HG03135 (cell line): Measurements from ENCODE around the gene NFATC1.
"Not testable (repeated sequence)": the region's sequence is repeated elsewhere in the genome, so short reads cannot be mapped to it uniquely, and the experiment has no call there.

ENCODE experiments used
- ATAC-seq: cut with Tn5 transposase; IDR thresholded peaks from one replicate; pipeline ENCODE4 v1.9.1; 2021; ENCODE audit warnings: mild to moderate bottlenecking, moderate library complexity; ENCODE audit not compliant: unreplicated experiment

Gene NFATC1

DNA sequence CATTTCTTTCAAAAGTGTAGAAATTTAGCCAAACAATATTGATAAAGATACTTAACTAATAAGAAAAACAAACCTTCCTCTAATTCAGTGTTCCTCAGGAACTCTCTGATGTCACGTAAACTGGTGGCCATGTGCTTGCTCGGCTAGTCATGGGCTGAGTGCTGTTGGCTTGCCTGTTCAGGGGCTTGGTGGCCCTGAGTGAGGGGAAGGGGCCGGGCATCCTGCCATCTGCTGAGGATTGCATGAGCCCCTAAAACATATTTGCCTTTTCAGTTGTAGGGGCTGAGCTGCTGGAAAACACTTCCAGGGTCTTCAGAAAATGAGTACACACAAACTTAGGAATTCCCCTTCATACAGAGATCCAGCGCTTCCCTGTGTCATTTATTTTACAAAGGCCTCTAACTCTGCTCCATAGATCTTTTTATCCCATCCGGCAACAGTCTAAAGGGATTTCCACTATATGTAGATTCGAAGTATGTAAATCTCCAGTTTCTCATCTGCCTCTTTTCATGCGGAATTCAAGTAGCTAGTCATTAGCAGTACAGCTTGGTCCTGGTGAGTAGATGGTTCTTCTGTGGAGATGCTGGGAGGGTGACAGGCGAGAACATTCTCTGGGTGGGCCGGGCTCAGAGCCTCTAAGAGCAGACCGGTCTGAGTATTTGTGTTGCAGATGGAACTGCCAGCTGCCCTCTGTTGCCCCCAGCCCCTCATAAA is 20.1 kb upstream of the NFATC1 start:
- no peak for ATAC-seq

DNA sequence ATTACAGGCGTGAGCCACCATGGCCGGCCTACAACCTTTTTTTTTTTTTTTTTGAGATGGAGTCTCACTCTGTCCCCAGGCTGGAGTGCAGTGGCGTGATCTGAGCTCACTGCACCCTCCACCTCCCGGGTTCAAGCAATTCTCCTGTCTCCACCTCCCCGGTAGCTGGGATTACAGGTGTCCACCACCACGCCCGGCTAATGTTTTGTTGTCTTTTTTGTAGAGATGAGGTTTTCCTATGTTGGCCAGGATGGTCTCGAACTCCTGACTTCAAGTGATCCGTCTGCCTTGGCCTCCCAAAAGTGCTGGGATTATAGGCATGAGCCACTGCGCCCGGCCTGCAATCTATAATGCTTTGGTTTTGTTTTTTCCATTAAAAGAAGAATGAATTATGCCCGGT is 19.1 kb upstream of the NFATC1 start:
- ATAC-seq, result not testable (repeated sequence)

DNA sequence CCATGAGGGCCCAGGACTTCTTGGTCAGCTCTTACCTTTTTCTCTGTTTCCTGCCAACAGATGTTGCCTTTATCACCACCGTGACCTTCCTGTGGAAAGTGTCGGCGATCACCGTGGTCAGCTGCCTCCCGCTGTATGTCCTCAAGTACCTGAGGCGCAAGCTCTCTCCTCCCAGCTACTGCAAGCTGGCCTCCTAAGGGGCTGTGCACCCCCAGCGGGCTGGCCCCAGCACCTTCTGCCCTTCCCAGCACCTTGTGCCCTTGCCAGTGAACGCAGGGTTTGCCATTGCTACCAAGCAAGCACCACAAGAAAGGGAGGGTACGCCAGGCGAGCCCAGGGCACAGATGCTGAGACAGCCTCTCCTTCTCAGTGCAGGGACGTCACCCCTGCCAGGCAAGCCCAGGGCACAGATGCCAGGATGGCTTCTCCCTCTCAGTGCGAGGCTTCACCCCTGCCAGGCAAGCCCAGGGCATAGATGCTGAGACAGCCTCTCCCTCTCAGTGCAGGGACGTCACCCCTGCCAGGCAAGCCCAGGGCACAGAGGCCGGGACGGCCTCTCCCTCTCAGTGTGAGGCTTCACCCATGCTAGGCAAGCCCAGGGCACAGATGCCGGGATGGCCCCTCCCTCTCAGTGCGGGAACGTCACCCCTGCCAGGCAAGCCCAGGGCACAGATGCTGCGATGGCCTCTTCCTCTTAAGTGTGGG is 18.4 kb upstream of the NFATC1 start:
- no peak for ATAC-seq

DNA sequence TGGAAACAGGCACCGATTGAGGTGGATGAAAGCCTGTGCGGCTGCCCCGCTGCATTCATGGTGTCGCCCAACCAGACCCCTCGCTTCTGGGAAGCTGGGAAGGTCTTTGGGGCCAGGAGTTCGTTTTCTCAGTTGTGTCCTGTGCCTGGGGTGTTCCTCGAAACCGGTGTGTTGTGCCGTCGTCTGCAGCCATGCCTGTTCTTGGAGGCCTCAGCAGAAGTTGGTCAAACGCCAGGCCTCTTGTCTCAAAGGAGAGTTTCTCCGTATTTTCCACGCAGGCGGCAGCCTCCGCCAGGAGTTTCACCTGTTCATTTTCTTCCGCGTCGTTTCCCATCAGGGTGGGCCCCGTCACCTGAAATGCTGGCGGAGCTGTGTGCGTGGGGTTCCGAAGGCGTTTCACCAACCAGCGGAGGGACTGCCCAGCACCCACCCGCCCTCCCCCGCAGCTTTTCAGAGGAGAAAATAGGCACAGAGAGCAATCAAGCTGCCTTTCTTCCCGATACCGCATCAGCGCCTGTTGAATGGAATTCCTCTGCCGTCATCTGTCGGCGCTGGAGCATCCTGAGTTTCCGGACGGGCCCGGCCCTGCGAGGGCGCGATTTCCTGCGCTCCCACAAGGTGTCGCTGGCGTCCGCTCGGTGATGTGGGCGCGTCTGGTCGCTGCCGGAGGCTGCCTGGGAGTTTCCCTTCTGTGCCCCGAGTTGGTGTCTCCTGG is 17.0 kb upstream of the NFATC1 start:
- peak; percentile 54 for ATAC-seq

DNA sequence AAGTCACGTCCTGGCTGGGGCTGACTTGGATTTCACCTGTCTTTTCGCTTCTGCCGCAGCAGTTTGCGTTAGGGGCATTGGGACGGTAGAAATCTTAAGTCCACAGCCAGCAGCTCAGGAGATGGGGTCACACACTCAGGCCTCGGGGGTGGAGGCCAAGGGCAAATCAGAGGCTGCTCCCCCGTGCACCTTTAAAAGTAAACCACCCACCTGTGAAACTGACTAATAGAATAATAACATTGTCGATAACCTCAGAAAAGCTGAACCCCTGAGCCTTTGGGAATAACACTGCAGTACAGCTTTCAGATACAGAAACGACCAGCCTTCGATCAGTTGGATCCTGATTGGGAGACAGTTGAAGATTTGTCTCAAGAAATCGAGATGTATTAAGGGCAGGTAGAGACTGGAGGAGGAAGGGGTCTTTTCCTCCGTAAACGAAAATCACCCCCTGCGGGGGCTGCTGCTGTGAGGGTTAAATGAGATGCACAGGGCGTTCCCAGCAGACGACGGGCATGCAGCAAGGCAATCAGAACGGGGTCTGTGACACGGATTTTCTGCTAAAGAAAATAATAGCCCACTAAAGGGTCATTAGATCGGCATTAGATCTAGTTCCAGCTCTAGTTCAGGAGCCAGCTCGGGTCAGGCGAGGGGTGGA is 16.4 kb upstream of the NFATC1 start:
- no peak for ATAC-seq

DNA sequence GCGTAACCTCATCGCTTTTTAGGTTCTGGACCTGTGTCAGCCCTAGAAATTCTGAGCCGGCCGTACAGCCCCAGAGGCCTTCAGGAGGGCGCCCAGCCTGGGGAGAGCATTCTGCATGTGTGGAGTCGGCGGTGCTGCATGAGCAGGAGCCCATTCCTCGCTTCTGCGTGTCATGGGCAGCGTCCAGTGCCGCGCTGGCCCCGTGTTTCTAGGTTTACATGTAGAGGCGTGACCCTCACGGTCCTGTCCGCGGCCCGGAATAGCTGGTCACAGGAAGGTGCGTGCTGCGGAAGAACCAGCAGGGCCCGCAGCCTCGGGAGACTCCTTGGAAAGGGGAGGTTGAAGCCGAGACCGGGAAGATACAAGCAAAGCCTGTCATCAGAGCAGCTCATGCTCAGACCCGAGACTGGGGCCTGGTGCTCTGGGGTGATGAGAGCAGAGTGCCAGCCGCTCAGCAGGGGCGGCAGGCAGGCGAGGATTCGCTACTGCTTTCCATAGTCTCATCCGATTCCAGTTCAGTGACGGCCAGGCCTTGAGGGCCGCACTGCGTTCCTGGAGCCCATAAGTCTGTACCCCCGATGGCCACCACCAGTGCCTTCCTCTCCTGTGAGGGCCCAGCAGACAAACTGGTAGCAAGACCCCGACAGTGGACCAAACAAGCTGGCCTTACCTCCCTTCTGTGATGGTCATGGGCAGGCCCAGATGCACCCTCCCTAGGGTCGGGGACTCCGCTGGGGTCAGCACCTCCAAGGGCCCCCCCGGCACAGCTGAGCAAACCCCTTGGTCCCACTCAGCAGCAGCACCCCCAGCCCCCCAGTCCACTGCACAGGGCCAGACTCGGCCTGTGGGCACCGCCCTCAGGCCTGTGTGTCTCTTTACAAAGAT is 15.6 kb upstream of the NFATC1 start:
- no peak for ATAC-seq

DNA sequence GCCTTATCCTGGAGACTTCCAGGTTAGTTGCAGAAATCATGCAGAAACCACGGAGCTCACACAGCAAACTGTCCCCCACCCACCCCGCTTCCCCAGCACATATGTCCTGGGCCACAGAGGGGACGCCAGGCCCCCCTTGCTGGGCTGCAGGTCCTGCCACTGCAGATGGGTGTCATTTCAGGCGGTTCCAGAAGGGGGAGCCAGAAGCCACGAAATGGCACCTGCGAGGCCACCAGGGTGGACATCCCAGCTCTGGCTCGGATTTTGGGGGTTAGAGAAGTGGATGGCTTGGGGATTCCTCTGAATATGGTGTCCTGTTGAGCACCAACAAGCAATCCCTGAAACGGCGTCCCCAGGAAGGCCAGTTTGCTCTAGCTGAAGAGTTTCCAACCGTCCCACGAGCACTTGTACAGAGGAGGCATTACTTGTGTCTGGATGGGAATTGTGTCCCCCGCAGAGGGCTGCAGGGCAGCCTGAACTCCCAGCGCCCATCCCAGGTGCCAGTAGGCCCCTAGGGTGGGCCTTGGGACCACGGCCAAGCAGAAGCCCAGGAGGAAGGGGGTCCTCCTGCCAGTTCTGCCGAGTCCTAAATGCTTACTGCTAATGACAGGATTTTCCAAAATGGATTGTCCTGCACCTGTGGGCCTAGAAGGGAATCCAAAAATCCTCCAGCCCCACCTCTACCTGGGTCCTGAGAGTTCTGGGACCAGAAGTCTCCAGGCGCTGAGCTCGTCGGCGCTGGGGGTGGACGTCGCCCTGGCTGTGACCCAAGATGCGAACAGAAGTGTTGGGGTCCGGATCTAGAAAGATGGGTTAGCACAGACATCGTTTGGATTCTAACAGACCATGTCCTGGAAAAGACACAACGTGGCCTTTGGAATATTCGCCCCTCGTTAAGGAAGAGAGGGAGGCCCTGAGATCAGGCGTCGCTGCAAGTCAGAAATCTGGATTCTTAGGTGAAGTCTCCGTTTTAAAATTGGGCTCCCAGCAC is 14.6 kb upstream of the NFATC1 start:
- ATAC-seq, result no peak

DNA sequence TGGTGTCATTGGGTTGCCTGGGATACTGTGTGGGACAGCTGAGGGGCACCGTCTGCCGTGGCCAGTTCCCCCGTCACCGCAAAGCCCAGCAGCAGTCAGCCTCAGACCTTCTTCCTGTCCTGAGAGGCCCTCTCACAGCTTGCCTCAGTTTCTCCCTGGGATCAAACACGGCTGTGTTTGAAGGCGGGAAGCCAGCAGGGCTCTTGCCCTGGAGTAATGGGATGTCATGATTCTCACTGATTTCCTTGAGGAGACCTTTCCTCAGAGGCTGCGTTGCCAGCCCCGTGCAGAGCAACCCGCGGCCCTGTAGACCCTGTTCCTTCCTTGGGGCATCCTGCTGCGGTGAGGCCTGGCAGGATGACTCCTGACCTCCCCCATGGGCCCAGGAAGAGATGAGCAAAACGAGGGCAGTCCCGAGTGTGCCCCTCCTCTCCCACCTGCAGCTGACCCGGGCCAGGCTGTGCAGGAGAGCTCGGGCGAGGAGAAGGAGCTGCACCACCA is 13.9 kb upstream of the NFATC1 start:
- no peak for ATAC-seq

DNA sequence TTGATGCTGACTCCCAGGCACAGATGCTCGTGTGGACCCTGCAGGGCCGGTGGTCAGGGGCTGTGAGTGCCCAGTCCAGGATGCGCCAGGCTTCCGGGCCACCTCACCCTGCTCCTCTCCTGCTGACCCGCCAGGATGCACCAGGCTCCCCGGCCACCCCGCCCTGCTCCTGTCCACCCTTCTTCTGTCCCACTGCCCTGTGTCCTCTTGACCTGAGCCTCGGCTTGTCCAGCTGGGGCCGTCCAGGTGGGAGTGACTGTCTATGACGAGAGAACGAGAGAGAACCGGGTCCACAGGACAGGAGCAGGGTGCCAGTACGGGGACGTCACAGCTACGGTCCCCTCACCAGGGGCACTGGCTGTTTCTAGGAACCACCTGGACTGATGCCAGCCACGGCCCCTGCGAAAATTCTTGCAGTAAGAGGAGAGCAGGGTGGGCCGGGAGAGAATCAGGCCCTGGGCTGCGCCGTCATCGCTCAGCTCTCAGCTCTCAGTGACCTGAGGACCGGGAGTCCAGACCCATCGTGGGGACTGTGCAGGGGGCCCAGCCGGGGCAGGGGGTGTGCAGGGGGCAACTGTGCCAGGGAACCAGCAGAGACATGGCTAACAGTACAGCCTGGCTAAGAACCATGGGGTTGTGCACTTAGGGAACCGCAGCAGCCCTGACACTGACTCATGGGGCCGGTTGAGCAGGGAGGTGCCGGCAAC is 12.9 kb upstream of the NFATC1 start:
- ATAC-seq, result no peak

DNA sequence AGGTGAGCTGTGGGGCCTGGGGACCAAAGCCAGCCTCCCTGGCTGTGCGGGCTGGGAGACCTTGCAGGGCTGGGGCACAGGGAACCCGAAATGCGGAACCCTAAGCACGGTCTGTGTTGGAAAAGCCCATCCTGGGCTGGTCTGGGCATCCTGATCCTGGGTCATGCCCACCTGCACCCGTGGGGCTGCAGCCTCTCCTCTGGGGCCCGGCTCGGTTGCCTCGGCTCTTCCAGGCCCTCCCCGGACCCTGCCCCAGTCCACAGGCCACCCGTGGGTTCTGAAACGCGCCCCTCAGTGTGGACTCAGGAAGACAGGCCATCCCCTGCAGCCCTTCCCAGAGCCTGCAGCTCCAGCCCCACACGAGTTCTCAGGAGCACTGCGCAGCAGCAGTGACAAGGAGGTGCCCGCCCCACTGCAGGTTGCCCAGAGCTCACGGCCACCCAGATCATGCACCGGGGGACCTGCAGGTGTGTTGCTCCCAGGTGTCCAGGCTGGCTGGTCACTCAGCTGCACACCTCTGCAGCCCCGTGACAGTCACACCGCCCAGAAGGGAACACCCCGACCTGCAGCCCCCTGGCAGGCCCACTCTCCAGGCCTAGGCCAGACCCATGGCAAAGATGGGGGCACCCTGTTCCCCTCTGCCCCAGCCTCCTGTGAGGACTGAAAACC is 12.2 kb upstream of the NFATC1 start:
- ATAC-seq, result no peak

DNA sequence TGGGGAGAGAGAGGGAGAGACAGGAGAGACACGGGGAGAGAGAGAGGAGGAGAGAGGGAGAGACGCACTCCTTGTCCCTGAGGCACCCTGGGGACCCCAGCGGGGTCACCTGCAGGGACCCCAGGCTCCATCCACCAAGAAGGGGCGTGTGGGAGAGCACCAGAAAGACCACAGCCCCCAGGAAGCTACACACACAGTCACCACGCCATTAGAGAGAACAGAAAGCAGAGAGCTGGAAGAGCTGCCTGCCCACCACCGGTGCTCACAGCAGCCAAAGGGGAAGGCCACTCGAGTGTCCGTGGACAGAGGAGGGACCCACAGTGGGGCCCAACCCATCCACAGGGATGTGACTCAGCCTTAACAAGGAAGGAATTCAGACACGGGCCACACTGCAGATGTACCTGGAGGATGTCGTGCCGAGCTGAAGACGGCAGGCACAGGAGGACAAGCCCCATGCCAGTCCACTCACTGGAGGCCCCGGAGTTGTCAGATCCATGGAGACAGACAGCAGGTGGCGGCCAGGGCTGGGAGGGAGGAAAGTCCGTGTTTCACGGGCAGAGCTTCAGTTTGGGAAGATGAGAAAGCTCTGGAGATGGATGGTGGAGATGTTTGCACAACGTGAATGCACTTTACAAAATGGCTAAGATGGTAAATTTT is 11.5 kb upstream of the NFATC1 start:
- no peak for ATAC-seq

DNA sequence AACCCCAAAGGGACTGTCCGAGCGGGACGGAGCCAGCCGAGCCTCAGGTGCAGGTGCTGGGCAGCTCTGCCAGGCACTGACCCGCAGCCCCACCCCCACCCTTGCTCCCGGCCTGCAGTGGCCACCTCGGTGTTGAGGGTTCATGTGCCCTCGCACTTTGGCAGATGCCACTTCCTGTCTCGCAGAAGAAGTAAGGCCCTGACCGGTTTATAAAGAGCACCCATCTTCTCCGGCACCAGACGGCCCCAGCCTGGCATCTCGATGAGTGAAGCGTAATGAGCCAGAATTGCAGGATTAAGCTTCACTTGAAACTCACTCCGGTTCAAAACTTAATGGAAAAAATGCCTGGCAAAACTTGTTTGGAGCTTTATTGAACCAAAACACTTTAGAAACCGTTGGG is 10.9 kb upstream of the NFATC1 start:
- ATAC-seq, result no peak

DNA sequence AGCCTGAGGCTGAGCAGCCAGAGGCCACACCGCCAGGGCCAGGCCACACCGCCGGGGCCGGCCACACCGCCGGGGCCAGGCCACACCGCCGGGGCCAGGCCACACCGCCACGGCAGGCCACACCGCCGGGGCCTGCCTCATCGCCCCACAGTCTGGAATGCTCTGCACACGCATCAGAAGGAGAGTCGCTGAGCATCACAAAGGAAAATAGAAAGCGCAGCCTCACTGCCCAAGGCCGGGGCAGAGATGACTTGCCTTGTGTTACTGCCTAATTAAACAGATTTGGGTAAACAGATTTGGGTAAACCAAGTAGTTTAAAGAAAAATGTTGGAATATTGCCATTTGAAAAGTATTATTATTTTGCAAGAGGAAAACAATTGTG is 10.4 kb upstream of the NFATC1 start:
- no peak for ATAC-seq

DNA sequence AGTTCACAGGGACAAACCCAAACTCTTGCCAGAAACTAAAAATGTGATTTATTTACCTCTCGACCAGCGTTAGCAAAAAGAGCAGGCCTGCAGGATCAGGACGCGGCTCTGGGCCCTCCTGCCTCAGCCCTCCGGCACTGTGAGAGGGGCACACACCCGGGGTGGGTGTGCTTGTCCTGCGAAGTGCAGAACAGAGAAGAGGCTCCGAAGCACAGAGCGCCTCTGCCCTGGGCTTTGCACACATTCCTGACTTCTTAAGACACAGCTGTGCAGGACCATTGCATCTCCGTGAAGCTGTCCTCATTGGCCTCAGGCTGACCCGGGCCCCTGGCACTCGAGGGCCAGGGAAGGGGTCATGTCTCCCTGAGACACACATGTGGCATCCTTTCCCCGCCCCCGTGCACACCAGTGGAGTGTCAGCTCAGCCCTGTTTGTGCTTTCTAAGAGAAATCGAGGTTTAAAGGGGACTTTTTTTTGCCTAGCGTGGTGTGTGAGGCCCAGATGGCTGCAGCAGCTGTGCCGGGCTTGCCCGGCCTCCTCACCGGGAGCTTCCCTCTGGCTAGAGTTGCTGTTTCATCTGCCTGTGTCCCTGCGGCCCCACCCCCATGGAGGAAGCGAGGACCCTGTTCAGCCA is 9.9 kb upstream of the NFATC1 start:
- no peak for ATAC-seq

DNA sequence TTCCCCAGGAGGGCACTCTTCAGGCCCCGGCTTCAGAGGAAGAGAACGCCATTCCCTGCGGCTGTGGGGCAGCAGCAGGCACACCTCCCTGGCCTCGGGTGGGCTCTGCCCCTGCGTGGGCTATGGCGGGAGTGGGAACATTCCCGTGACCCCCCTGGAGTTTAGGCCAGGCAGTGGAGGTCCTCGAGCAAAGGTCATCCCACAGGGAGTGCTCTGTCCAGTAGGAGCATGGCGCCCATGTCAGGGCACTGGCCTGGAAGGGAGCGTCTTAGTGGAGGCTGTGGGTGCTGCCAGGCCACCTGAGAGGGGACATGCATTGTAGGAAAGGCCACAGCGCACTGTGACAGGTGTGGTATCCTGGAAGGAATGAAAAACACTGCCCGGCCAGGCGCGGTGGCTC is 9.2 kb upstream of the NFATC1 start:
- no peak for ATAC-seq

DNA sequence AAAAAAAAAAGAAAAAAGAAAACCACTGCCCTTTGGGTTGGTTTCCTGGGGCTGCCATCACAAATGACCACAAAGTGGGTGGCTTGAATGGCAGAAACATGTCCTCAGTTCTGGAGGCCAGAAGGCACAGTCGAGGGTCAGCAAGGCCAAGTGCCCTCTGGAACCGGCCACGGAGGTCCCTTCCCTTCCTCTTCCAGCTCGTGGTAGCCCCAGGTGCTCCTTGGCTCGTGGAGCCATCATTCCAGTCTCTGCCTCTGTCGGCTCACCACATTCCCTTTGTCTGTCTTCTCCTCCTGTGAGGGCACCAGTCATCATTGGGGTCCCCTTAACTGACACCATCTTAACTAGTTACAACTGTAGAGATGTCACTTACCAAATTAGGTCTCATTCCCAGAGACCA is 8.5 kb upstream of the NFATC1 start:
- no peak for ATAC-seq

DNA sequence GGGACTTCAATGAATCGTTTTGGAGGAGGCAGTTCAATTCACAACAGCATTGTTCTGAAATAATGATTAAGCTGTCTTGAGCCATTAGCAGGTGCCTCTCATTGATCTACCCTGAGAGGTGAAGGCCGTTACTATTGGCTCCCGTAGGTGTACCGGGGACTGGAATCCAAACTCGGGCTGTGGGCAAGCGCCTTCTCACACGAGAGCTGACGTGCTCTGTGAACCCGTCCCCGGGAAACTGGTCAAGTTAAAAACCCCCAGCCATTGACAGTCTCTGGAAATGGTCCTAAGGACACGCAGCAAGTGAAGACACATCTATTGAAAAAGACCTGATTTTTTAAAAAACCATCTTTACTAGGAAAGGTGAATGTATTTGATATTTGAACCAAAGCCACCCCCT is 8.1 kb upstream of the NFATC1 start:
- no peak for ATAC-seq
